ENCODE measurements around the gene FPGS.
"Not testable (repeated sequence)": the region's sequence is repeated elsewhere in the genome, so short reads cannot be mapped to it uniquely, and the experiment has no call there.

Gene FPGS

GRCh38 chr9:127802576-127803443 lies at the start of gene FPGS:
Gene FPGS (plus strand): TSS chr9:127802882. CDS start chr9:127802925, 43 bp downstream.
- DNase-seq = peak; percentile 86

- no peak for DNase-seq
These were observed 49.5 kb upstream of the FPGS start for GRCh38 chr9:127753148-127753547.

GRCh38 chr9:127753622-127754021 lies 49.1 kb upstream of the FPGS start:
- DNase-seq = no peak

GRCh38 chr9:127754099-127755060 lies 48.3 kb upstream of the FPGS start:
- no peak for DNase-seq

GRCh38 chr9:127755061-127756060 lies 47.3 kb upstream of the FPGS start:
- no peak for DNase-seq

- DNase-seq = no peak
These were observed 46.4 kb upstream of the FPGS start for GRCh38 chr9:127756233-127756632.

- not testable (repeated sequence) for DNase-seq
These were observed 45.9 kb upstream of the FPGS start for GRCh38 chr9:127756776-127757175.

GRCh38 chr9:127758843-127759242 lies 43.8 kb upstream of the FPGS start:
- no peak for DNase-seq

- no peak for DNase-seq
These were observed 41.6 kb upstream of the FPGS start for GRCh38 chr9:127761061-127761460.

GRCh38 chr9:127761491-127761956 lies 41.2 kb upstream of the FPGS start:
- DNase-seq = no peak

- no peak for DNase-seq
These were observed 40.5 kb upstream of the FPGS start for GRCh38 chr9:127762111-127762676.

- peak; percentile 31 for DNase-seq
These were observed 38.7 kb upstream of the FPGS start for GRCh38 chr9:127763918-127764384.

- DNase-seq = no peak
These were observed 37.3 kb upstream of the FPGS start for GRCh38 chr9:127765418-127765817.

GRCh38 chr9:127767410-127767809 lies 35.3 kb upstream of the FPGS start:
- peak; percentile 32 for DNase-seq

- DNase-seq = no peak
These were observed 34.8 kb upstream of the FPGS start for GRCh38 chr9:127767909-127768331.

GRCh38 chr9:127768698-127769097 lies 34.0 kb upstream of the FPGS start:
- no peak for DNase-seq

GRCh38 chr9:127769101-127769500 lies 33.6 kb upstream of the FPGS start:
- DNase-seq = no peak

- no peak for DNase-seq
These were observed 32.6 kb upstream of the FPGS start for GRCh38 chr9:127769929-127770582.

GRCh38 chr9:127770583-127770904 lies 32.1 kb upstream of the FPGS start:
- DNase-seq = no peak

GRCh38 chr9:127770905-127771569 lies 31.6 kb upstream of the FPGS start:
- DNase-seq = peak; percentile 97
